ENCODE data around the gene THAP6.
"Not testable (repeated sequence)": the region's sequence is repeated elsewhere in the genome, so short reads cannot be mapped to it uniquely, and the experiment has no call there.

Gene THAP6, protein sequence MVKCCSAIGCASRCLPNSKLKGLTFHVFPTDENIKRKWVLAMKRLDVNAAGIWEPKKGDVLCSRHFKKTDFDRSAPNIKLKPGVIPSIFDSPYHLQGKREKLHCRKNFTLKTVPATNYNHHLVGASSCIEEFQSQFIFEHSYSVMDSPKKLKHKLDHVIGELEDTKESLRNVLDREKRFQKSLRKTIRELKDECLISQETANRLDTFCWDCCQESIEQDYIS

DNA sequence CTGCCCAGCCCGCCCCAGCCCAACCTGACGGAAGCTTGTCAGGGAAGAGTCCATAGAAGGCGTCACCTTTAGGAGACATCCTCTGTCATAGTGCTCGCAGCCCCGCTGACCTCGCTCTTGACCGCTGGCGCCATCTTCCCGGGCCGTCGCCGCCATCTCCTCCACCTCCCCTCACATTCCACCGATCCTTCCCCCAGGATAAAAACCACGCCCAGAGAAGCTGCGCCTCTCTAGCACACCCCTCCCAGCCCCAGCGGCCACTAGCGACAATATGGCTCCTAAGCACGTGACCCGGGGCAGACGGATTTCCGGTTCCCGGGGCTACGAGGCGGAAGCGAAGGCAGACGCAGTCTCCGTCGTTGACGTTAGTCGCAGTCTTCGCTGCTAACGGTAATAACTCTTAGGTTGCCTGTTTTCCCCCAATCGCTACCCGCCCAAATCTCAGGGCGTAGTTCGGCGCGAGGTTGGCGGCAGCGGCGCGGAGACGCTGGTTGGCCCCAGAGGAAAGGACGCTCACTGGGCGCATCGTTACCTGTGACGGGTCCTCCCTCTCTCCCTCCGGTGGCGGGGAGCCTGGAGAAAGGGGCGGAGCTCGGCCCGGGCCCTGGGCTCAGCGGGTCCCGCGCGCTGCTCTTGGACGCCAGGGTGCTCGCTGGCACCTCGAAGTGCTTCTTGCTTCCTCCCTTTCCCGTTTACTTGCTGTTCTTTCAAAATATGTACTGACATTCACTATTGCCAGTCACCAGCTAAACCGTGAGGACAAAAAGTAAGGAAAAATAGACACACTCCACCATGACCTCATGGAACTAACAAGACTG, at the start of gene THAP6, which contains the start of gene RCHY1:
Gene THAP6, plus strand, starts transcription at position 343 of the 818 bp plus-strand sequence. CDS start 980 bp downstream, outside the sequence.
Gene RCHY1, minus strand, starts transcription at position 273 of the 818 bp plus-strand sequence. Its CDS starts 117 bp downstream, at position 156.
- peak; percentile 74 to 81 (median 77) for DNase-seq (ENCODE audit: low read depth in 3 of 3, low spot score in 1 of 3)

DNA sequence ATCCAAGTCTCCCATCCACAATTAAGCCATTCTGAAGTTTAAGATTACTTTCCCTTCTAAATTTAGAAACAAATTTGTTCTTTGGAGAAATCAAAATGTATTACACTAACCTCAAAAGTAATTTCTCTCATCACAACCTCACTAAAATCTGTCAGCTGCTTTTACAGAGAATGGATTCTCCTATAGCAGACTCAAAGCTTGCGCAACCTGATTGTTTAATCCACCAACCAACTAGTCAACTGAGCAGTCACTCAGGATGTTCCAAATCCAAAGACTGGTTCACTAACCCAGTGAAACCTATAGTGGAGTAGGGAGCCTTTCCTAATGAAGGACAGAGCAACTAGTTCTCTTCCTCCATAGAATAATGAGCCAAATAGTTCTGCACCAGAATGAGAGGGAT, 44.4 kb upstream of the THAP6 start:
- DNase-seq (ENCODE audit: low read depth in 3 of 3, low spot score in 1 of 3) = no peak

DNA sequence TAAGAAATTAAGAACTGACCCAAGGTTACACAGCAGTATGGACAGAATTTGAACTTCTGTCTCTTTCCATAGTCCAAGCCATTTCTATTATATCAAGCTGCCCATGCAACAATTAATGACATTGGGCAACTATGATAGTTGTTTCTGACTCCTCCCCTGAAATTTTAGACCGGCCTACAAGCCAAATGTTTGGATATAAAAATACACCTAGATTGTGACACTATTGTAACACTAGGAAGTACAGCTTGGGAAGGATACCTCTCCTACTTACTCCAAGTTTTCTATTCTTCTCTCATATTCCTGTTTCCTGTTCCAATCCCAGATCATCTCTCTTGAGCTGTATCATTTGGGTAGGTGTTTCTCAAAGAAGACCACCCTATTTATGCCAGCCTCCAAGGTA, 43.5 kb upstream of the THAP6 start:
- DNase-seq (ENCODE audit: low read depth in 3 of 3, low spot score in 1 of 3) = no peak

DNA sequence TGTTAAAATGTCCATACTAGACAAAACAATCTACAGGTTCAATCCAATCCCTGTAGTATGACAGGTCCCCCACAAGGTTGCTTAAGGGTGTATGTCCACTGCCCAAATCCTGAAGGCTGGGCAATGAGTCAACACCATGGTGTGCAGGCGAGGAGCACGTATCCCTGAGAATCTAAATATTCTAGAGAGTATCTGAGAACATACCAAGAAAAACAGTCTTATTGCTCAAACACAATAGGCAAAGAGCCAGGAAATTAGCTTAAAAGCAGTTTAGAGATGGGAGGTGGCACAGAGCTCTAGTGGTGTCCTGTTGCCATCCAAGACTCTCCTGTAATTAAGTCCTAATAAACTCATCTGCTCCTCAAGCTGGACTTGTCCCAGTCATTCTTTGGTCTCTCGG, 37.1 kb upstream of the THAP6 start:
- DNase-seq (ENCODE audit: low read depth in 3 of 3, low spot score in 1 of 3) = no peak

DNA sequence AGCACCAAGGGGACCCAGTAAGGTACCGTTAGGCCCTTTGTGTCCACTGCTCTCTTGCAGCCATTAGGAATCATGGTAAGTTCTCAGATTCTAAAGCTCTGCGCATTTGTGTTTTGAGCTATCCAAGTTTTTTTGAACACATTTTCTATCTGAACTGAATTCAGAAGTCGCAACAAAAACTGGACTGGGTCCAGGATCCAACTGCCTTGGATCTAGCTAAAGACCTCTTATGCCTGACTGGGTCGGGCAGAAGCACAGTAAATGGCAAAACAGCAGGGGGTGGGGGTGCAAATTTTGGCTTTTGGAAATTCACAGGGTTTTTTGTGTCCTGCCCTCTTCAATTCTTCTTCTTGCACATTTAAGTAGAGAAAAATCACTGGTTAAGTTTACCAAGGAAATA, 30.1 kb upstream of the THAP6 start:
- no peak for DNase-seq (ENCODE audit: low read depth in 3 of 3, low spot score in 1 of 3)

DNA sequence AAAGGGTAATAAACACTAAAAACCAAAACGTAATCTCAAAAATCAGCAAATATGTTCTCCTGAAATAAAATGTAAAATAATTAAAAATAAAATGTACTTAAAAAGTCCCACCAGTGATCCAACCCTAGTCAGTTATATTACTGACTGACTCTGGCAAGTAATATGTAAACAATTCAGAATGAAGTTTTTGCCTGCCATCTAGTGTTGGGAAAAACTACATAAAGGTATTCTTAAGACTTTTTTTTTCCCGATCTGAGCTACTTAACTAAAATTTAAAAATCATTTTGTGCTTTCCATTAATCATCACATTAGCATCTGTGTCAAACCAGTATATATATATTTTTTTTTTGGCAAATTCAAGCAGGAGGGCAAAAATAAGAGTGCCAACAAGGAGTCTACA, 24.1 kb upstream of the THAP6 start:
- DNase-seq (ENCODE audit: low read depth in 3 of 3, low spot score in 1 of 3) = no peak

DNA sequence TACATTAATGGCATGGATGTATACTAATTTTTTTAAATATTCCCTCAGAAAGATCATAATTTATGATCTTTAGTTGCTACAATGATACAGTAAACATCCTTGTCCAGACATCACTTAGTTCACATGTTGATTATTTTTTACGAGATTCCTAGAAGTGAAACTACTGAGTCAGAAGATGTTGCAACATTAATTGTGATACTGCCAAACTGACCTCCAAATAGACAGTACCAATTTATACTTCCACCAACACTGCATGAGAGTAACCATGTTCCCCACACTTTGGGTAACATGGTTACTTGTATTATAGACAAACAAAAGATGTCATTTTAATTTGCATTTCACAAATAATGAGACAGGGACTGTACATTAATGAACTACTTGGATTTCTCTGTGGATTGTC, 19.7 kb upstream of the THAP6 start:
- no peak for DNase-seq (ENCODE audit: low read depth in 3 of 3, low spot score in 1 of 3)

DNA sequence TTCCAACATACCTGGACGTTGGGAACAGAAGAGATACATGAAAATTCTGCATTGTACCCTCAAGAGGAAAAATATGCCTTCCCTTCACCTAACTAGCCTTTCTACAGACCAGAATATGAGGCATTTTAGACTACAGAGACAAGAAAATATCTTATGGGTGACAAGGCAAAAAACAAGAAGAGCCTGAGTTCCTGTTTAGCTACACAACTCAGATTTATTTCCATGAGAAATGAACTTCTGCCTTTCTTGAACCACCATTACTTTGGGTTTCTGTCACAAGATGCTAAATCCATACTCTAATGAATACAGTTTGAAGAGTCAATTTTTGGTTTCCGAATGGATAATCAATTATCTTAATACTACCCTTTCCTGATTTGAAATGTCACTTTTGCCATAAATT, 18.8 kb upstream of the THAP6 start:
- DNase-seq (ENCODE audit: low read depth in 3 of 3, low spot score in 1 of 3) = no peak

DNA sequence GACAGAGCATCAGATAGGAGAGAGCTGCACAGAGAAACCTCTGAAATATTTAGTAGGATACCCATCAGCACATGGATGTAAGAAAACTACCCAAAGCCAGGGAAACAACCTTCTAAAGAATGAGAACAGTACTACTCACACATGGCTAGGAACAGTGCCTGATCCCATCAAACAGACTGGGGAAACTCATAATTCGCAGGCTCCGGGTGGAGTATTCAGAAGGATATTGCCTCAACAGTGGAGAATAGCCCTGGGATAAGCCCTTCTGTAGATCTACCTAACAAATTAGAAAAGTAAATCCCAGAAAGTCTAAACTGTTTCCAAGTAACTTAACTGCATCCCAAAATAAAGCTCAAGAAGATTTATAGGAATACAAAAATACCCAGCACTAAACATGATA, 17.9 kb upstream of the THAP6 start:
- DNase-seq (ENCODE audit: low read depth in 3 of 3, low spot score in 1 of 3) = no peak

DNA sequence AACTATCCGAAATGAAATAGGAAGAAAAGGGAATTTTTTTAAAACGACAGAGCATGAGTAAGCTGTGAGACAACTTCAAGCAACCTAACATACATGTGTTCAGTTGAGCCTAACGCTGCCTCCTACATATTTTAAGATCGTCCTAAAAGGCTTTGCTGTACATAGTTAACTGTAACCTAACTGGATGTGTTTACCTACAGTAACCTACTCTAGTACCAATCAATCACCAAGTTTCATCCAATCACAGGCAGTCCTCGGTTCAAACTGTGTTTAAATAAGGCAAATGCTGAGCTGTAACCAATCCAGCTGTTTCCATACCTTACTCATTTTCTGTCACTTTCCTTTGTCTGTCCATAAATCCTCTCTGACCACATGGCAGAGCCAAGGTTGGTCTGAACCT, 17.1 kb upstream of the THAP6 start:
- no peak for DNase-seq (ENCODE audit: low read depth in 3 of 3, low spot score in 1 of 3)

DNA sequence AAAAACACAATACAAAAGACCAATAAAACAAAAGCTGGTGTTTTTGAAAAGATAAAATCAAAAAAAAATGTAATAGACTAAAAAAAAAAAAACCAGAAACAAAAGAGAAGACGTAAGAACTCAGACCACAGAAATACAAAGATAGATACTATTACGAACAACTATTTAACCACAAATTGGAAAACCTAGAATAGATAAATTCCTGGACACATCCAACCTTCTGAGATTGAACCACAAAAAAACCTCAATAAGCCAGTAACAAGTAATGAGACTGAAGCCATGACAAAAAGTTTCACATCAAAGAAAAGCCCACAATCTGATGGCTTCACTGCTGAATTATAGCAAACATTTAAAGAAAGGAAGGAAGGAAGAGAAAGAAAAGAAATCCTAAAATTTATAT, 16.2 kb upstream of the THAP6 start:
- no peak for DNase-seq (ENCODE audit: low read depth in 3 of 3, low spot score in 1 of 3)

DNA sequence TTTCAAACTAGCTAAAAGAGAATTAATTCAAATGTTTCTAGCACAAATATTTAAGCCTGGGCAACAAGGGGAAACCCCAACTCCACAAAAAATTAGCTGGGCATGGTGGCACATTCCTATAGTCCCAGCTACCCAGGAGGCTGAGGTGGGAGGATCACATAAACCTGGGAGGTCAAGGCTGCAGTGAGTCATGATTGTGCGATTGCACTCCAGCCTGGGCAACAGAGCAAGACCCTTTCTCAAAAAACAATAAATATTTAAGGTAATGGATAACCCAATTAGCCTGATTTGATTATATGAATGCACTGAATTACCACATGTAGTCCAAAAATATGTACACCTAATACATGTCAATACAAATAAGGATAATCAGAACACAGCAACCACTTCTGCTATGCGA, 14.4 kb upstream of the THAP6 start:
- DNase-seq (ENCODE audit: low read depth in 3 of 3, low spot score in 1 of 3) = no peak

DNA sequence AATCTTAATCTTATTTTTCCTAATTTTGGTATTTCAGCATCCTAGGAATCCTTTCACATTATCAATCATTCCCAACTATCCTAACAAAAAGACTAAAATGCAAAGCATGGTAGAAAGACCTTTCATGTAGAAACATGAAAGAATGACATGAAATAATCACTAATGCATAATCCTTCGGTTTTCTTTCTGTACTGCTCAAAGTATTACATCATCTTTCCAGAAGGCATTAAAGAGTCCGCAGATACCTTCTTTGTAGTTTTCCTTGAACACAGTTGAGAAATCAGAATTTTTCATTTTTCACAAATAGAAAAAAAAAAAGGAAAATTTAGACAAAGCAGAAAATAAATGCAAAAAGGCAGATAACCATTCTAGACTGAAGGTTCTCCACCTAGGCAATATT, 11.6 kb upstream of the THAP6 start:
- no peak for DNase-seq (ENCODE audit: low read depth in 3 of 3, low spot score in 1 of 3)

DNA sequence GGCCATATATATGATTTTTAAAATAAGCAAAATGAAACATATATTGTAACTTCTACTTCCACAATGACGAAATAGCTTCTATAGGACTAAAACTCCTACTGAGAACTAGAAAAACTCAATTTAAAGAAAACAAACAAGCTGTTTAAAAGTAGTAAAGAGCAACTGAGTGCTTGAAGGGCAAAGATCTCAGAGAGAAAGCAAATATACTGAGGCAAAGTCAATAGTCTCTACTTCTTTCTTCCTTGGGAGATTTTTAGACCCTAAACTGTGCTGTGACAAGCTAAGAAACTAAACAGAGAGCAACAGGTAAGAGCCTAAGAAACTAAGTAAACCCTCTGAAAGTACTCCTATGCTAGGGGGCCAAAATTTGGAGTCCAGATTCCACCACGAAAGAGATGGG, 8.6 kb upstream of the THAP6 start:
- no peak for DNase-seq (ENCODE audit: low read depth in 3 of 3, low spot score in 1 of 3)

DNA sequence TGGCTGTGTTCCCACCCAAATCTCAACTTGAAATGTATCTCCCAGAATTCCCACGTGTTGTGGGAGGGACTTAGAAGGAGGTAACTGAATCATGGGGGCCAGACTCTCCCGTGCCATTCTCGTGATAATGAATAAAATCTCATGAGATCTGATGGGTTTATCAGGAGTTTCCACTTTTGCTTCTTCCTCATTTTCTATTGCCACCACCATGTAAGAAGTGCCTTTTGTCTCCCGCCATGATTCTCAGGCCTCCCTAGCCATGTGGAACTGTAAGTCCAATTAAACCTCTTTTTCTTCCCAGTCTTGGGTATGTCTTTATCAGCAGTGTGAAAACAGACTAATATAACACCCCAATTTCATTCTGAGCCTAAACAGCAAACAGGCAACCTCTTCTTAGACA, 4.7 kb upstream of the THAP6 start:
- not testable (repeated sequence) for DNase-seq (ENCODE audit: low read depth in 3 of 3, low spot score in 1 of 3)

DNA sequence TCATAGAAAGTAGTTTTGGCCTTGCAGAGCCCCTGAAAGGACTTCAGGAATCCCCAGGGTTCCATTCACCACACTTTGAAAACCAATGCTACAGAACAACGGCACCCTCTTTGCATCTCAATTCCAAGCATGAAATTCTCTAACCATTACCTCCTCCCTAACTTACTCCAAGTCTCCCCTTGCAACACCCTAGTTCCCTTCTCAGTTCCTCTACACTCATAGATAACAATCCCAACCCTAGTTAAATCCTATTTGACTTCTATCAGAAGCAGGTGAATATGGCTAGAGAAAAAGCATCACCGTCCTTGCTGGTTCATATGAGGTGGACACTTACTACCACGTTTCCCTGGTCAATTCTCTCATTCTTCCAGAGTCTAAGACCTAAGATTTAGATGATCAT, 2.4 kb upstream of the THAP6 start:
- no peak for DNase-seq (ENCODE audit: low read depth in 3 of 3, low spot score in 1 of 3)

DNA sequence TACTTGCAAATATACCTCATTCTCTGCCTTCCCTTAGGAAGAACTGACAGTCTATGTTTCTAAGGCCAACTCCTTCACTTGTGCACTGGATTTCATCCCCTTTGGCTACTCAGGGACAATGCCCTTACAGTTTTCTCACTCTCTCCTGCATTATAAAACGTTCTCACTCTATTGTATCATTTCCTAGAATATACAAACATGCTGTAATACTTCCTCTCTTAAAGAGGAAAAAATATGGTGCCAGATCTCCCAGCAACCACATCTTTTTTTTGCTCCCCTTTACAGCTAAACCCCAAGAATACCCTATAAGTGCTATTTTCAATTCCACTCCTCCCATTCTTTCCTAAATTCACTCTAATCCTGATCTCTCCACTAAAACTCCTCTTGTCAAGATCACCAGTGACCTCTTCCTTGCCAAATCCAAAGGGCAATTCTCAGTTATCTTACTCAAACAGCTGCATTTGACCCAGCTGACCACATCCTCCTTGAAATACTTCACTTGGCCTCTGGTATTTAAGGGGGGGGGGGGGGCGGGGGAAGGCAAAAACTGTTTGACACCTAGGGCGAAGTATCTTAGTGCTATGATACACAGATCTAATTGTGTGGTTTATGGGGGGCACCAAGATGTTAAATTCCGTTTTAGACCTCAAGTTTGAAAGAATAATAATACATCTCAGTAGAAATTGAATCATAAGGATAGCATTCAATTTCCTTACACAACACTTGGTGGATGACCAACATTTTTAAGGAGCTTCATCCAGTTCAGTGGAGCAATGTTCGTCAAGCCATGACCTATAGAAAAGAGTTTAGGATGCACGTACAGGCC, 1.7 kb upstream of the THAP6 start:
- DNase-seq (ENCODE audit: low read depth in 3 of 3, low spot score in 1 of 3) = no peak

DNA sequence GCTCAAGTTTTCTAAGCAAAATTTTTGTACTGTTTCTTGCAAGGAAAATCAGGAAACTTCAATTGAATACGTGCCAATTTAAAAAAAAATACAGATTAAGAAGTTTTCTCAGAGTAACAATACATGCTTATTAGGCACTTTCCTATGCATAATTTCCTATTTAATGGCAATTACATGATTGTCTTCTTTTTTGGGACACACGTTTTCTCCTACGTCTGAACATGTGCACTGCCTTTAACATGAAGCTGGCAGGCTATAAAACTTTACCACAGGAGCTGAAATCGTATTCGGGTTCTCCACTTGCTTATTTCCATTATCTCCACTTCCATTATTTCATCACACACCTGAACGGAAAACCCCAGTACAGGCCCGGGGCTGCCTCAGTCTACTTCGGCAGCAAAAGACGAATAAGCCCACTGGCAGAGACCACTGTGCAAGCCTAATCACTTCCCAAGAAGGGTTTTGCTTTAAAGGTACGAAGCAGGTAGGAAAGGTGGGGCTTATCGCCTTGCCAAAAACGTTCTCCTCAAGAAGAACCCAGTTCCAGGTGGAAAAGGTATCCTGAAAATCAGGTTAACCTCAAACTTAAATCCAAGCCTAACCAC, 645 bp upstream of the THAP6 start:
- no peak for DNase-seq (ENCODE audit: low read depth in 3 of 3, low spot score in 1 of 3)

DNA sequence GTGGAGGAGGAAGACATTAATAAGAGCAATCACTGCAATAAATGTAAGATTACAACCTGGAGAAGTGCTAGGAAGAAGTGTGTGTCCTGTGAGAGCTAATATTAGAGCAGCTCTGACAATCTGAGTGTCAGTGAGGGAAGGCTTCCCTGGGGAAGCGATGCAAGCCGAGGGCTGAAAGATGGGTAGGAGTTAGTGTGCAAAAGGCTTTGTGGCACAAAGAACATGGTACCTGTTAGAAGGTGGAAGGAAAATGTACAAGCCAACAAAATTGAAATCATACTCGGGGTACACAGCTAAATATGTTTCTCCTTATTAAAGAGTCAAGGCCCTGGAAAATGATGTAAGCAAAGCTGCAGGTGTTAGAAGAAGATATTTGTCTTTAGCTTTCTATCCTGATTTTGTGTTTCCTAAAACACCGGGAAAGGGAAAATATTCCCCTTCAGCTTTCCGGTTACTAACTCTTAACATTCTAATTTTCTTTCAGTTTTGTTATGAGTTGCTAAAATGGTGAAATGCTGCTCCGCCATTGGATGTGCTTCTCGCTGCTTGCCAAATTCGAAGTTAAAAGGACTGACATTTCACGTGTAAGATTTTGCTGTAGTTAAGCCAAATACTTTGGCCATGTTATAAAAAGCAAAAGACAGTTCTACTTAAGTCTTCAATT, 808 bp downstream of the THAP6 start:
- no peak for DNase-seq (ENCODE audit: low read depth in 3 of 3, low spot score in 1 of 3)

DNA sequence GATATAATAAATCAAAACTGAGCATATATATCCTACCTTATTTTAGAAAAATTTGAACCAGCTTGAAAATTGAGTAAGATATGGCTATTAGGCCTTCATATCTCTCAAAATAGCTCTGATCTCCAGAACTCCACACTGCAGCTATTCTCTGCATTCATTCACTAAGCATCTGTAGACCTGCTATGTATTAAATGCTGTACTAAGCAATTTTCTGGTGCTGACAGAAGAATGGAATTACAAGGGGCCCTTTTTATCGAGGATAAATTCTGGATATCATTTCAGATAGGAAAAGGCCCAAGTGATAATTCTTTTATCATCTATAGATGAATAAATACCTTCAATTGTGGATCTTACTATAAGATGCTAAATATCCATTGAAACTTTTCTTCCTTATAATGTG, 1.9 kb downstream of the THAP6 start:
- DNase-seq (ENCODE audit: low read depth in 3 of 3, low spot score in 1 of 3) = no peak

DNA sequence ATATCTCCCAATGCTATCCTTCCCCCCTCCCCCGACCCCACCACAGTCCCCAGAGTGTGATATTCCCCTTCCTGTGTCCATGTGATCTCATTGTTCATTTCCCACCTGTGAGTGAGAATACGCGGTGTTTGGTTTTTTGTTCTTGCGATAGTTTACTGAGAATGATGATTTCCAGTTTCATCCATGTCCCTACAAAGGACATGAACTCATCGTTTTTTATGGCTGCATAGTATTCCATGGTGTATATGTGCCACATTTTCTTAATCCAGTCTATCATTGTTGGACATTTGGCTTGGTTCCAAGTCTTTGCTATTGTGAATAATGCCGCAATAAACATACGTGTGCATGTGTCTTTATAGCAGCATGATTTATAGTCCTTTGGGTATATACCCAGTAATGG, 5.2 kb downstream of the THAP6 start:
- DNase-seq (ENCODE audit: low read depth in 3 of 3, low spot score in 1 of 3) = not testable (repeated sequence)
